NCI-H748 (cell line): ENCODE data around the gene ACOT11.
"Not testable (repeated sequence)": the region's sequence is repeated elsewhere in the genome, so short reads cannot be mapped to it uniquely, and the experiment has no call there.

ENCODE experiments used
- DNase-seq: peaks from one replicate; lab custom pipeline; 2025; ENCODE audit not compliant: unreplicated experiment; lab: John Stamatoyannopoulos, UW

Gene ACOT11

DNA sequence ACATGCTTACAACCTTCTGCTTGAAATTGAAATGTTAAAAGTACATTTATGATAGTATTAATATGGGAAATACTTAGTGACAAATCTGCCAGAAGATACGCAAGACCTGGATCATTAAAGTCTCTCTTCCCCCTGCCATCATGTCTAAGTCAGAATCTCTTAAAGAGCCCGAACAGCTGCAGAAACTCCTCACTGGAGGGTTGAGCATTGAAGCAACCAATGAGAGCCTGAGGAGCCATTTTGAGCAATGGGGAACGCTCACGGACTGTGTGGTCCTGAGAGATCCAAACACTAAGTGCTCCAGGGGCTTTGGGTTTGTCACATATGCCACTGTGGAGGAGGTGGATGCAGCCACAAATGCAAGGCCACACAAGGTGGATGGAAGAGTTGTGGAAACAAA, 11.4 kb upstream of the ACOT11 start:
- not testable (repeated sequence) for DNase-seq

DNA sequence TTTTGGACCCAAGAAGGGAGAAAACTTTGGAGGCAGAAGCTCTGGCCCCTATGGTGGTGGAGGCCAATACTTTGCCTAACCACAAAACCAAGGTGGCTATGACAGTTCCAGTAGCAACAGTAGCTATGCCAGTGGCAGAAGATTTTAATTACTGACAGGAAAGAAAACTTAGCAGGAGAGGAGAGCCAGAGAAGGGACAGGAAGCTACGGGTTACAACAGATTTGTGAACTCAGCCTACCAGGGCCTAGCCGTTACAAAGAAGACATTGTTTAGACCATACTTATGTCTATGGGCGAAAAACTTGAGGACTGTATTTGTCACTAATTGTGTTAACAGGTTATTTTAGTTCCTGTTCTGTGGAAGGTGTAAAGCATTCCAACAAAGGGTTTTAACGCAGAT, 10.4 kb upstream of the ACOT11 start:
- DNase-seq: no peak

DNA sequence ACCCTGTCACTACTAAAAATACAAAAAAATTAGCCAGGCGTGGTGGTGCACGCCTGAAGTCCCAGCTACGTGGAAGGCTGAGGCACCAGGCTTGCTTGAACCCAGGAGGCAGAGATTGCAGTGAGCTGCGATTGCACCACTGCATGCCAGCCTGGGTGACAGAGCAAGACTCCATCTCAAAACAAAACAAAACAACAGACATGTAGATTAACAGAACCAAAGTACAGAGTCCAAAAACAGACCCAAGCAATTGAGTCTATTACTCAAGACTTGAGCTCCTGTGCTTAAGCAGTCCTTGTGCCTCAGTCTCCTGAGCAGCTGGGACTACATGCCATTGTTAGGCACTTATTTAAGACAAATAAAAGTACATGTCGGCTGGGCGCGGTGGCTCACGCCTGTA, 9.5 kb upstream of the ACOT11 start:
- DNase-seq: no peak

DNA sequence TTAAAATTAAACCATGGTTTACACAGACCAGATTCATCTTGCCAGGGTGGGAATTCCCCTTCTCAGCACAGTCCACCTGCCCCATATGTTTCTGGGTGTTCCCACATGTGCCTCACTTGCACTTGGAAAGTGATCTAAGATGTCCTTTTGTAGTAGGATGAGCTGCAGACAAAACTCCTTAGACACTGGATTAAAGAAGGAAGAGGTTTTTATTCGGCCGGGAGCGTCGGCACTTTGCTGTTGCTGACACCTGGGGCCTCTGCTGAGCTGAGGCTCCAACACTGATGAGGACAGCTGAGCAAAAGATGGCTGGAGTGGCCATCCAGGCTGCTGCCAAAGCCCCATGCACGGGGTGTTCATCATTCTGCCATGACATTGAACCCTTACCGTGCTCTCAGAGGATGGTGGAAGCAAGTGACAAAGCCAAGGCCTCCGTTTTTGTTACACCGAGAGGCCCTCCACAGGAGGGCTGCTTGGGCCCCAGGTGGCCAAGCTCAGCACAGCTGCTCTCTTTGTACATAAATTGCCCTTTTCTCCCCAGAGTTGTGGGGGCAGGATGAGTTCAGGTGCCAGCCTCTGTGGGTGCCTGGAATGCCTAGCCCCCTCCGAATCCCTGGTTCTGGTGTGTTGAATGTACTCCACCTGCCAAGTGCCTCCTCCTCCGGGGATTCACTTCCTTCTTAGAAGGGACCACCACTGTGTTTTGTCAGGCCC, 7.3 kb upstream of the ACOT11 start:
- DNase-seq: no peak

DNA sequence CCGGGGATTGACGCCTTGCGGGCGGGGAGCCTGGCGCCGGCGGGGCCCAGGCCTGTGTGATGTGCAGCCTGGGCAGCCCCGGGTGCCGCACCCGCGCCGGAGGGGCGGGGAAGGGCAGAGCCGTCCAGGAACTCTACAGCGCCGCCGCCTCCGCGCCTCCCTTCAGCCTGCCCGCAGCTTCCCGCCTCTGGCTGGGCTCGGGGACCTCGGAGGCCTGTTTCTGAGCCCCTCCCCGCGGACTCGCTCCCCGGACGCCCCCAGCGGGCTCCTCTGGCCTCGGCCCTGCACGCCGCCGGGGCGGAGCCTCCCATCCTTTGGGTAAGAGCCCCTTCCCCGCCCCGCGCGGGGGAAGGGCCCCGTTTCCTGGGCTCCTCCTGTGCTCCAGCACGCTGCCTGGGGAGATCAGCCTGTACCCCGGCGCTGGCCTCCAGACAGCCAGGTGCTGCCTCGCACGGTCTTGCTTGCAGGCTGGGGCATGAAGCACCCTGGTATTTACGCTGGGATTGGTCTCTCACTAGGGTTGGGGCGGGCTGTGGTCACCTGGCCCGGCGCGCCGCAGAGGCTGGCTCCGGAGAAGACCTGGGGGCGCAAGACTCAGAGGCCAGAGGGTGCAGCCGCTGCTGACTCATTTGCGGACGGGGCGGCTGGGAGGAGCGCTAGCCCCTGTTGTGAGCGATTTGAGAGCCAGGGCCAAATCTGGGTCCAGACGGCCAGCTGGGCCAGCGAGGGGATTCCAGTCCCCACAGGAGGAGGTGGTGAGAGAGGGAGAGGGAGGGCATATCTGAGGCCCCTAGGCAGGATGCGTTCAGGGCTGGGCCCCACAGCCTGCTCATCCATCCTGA, 5.7 kb upstream of the ACOT11 start:
- peak; percentile 87 for DNase-seq

DNA sequence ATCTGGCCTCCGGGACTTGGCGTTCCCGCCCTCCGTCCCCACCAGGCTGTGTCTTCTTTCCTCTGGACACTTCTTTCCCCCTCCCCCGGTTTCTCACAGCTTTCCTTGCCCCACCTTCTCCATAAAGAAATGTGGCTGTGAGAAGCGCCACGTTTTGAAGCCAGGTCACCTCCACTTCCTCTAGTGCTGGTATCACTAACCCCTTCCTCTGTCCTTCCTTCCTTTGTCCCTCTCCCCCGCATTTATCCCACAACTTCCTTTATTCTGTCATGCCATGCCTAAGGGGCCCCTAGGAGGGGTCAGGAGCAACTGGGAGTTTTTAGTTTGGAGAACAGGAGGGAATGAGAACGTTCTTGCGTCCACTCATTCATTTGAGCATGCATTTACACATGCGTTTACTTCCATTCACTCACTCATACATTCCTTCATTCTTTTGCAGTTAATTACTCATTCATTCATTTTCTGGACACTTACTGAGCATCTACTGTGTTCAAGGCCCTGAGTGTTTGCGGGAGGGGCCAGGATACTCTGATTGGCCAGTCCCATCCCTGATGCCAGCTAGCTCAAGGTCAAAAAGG, 5.0 kb upstream of the ACOT11 start:
- no peak for DNase-seq

DNA sequence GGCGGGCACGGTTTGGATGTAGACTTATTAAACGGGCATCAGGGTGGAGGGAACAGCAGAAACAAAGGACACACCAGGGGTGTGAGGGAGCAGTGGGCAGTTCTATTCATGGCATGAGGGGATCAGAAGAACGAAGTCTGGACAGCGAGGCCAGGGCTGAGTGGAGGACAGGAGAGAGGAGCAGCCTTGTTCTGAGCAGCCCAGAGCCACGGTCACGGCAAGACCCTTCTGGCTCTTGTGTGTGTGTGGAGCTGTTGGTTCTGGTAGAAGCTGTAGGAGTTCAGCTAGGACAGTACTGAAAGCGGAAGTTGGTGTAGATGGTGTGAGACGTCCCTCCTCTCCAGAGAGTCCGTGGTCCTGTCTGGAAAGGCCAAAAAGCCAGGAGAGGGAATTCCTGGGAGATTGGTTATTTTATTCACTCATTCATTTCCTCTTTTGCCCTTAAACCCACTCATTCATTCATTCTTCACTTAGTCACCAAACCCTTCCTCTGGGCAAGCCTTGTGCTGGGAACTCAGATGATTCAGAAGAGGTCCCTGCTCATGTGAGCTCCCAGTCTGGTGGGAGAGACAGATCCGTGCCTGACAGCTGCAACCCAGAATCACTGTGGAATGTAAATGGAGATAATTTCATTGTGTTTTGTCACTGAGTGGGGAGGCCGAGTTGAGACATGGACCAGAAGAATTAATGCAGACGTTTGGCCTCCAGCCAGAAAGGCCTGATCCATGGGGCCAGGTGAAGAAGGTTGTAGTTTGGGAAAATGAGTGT, 4.1 kb upstream of the ACOT11 start:
- no peak for DNase-seq

DNA sequence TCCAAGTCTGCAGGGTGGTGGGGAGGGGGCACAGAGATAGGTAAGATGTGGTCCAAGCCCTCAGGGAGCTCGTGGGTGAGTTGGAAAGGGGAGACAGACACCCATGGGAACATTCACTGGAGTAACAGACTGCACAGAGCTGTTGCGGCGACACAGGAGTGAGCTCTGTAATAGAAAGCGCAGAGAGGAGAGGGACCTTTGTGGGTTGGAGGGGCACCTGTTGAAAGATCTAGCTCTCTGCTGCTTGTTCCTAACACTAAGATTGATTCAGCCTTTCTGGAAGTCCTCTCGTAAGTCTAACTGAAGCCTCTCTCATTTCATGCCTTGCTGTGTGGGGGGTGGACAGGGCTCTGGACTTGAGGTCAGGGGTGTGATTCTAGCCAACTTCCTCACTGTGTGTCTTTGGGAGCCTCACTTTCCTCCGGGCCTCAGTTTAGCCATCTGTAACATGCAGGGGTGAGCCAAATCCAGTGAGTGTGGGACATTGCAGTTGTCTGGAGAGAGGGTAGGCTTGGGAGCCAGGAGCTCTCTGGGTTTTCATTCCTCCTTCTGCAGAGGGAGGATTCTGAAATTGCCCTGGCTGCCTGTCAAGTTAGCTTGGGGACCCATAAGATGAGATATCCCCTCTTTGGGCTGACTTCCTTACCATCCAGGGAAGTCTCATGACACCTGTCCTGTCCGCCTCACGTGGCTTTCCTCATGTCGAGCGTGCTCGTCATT, 2.0 kb upstream of the ACOT11 start:
- DNase-seq: no peak

DNA sequence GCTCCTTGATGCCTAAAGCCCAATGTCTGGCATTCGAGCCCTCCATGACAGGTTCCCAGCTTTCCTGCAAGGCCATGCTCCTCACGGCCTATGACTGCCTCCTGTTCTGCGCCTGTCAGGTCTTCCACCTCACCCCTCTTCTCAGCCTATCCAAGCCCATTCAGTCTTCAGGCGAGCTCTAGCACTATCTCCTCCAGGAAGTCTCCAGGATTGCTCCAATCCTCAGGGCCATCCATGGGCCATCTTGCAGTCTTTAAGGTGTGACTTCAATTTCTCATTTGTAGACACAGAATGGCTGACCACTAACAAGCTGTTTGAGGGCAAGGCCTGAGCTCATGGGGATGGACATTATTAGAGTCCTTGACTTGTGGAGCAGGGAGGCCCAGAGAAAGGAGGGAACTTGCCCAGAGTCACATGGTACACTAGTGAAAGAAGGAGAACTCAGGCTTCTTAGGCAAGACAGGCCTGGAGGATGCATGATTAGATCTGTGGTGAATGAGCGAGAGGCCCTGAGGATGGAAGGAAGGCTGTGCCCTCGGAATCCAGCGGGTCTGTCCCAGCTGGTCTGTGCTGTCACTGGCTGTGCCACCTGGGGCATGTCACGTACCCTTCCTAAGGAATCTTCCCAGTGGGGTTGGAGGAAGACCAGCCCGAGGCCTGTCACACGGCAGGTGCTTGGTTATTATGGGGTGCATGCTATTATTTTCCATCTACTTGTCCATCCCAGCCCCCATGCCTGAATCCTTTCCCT, 1.2 kb upstream of the ACOT11 start:
- DNase-seq: no peak

DNA sequence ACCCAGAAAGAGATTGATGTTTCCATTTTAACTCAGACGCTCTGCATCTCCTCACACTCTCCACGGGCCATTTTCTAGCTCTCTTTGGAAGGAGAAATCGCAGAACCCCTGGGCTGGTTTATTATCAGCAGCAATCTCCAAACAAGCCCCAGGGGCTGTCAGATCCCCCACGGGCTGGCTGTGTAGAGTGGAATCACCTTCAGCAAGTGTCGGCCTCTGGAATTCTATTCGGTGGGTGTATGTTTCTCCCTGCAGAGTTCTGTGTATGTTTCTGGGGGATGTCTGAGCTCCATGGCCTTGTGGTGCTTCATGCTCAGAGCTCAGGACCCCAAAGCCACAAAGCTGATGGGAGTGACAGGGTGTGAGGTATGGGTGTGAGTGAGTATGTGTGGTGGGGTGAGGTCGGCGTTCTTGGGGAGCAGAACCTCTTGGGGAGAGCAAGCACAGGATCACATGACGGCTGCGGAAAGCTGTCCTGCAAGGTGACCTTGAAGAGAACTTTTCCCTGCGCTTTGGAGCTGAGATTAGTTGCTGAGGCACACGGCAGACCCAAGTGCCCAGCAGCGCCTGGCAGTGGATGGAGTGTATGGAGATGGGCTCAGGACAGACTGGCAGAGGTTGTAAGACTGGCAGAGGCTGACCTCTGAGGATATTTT, 489 bp downstream of the ACOT11 start:
- DNase-seq: no peak

DNA sequence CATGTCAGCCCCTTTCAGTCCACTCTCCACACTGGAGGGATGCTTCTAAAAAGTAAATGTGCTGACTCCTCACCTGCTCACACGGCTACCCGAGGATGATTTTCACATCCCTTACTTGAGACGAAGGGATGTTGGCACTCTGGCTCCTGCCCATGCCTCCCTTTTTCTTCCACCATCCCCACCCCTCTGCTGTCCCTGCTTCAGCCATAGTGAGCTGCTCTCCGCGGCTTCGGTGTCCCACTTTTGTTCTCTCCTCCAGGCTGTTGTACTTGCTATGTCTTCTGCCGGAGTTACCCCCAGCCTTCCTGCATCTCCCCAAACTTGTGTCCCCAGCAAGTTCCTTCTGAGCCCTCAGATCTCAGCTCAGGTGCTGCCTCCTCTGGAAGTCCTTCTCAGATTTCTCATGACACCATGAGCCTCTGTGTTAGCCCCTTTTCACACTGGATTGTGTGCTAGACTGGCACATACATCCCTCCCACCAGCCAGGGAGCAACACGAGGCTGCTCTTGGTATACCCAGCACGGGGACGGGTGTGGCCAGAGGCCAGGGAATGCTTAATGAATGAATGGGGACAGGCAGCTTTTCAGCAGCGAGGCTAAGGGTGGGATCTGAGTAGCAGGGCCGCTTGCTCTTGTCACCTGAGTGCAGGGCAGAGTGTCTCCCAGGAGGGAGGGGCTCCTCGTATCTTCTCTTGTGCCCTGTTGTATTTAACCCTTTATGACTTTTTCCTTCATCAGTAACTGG, 1.3 kb downstream of the ACOT11 start:
- DNase-seq: no peak

DNA sequence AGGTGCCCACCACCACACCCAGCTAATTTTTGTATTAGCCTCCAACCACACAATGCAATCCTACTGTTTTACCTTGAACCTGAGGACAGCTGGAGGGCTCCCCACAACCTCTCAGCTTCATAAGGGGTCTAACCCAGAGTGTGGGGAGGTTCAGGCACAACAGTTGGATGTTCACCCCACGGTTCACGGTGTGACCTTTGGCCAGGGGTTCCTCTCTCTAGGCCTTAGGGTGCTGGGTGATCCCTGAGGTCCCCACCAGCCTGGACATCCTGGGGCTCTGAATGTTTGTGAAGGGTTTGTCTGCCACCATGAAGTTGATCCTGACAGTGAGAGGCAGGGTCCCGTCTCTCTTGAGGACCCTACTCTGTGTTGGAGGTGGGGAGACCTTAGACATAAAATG, 3.9 kb downstream of the ACOT11 start:
- DNase-seq: no peak

DNA sequence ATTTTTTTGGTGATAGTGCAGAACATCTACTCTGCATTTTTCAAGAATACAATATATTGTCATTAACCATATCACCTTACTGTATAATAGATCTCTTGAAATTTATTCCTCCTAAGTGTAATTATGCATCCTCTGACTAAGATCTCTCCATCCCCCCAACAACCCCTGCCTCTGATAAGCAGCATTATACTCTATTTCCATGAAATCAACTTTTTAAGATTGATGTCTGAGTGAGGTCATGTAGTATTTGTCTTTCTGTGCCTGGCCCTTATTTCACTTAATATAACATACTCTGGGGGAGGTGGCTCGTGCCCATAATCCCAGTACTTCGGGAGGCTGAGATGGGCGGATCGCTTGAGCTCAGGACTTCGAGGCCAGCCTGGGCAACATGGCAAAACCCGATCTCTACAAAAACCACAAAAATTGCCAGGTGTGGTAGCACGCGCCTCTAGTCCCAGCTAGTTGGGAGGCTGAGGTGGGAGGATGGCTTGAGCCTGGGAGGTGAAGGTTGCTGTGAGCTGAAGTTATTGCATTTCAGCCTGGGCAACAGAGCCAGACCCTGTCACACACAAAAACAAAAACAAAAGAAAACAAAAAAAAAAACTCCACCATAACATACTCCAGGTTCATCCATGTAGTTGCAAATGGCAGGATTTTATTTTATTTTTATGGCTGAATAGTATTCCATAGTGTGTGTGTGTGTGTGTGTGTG, 5.7 kb downstream of the ACOT11 start:
- no peak for DNase-seq

DNA sequence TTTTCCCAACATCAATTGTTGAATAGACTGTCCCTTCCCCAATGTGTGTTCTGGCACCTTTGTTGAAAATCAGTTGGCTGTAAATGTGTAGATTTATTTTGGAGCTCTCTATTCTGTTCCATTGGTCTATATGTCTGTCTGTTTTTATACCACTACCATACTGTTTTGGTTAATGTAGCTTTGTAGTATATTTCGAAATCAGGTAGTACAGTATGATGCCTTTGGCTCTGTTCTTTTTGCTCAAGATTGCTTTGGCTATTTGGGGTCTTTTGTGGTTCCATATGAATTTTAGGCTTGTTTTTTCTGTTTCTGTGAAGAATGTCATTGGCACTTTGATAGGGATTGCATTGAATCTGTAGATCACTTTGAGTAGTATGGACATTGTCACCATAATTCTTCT, 8.1 kb downstream of the ACOT11 start:
- no peak for DNase-seq

DNA sequence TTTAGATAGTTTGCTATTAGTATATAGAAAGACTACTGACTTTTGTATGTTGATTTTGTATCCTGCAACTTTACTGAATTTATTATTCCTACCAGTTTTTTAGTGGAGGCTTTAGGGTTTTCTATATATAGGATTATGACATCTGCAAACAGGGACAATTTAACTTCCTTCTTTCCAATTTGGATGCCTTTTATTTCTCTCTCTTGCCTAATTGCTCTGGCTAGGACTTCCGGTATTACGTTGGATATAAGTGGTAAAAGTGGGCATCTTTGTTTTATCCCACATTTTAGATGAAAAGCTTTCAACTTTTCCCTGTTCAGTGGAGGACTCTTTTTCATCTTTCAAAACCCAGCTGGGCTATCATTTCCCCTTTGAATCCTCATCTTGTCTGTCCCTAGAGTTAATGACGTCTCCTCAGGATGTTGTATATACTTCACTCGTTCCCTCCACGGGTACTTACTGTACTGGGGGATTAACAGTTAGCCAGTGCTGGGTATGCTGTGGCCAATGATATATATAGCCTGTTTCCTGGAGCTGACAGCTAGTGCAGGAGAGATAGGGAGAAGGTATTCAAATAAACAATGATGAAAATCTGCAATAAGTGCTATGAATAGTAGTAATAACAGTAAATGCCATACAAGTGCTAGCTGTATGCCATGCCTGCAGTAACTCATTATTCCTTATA, 9.8 kb downstream of the ACOT11 start:
- no peak for DNase-seq

DNA sequence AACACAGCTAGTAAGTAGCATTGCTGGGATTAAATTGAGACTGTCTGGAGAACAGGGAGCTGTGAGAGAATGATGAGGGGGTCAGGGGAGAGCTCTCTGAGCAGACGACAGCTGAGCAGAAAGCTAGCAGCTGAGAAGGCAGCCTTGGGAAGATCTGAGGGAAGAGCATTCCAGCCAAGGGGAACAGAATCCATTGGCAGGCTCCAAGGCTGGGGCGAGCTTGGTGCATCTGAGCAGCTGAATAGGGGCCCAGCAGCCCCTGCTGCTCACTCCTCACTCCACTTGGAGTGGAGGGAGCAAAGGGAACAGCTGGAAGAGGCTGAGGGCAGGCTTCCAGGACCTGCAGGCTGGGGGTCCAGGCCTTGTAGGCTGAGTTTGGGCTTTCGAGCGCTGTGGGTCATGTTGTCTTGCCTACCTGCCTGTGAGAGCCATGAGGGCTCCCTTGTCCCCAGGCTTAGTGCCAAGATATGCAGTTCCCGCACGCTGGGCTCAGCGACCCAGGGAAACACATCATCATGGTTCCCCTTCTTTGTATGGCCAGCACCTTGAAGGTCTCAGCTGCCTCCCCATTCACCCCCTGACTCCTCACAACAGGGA, 10.5 kb downstream of the ACOT11 start:
- no peak for DNase-seq

DNA sequence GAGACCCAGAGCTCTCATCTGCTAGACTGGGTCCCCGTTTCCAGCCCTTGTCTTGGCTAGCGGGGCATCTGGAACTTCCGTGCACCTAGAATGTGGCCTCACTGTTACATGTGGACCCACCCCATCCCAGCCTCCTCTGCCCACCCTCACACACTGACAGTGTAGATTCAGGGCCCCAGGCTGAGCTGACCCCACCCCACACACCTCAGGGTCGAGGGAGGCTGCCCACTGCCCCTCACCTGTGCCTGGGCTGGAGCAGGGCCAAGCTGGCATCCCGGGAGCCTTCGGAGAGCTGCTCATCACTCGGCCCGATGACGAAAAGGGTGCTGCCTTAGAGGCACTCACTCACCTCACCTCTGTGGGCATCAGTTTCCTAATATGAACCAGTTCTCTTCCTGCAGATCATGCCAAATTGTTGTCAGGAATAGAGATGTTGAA, 11.1 kb downstream of the ACOT11 start:
- DNase-seq: no peak
